SKM-1 treated with dmso at 0.1 percent for 144 hours (cell line): Measurements from ENCODE around the gene GPATCH8.

Source experiments
- DNase-seq: peaks from one replicate; lab custom pipeline; 2025; ENCODE audit not compliant: unreplicated experiment; lab: John Stamatoyannopoulos, UW

Gene GPATCH8

GRCh38 chr17:44464037-44464436, 39.2 kb downstream of the GPATCH8 start:
- DNase-seq = no peak

GRCh38 chr17:44451832-44452231, 51.4 kb downstream of the GPATCH8 start:
- no peak for DNase-seq

GRCh38 chr17:44451016-44451627, 52.1 kb downstream of the GPATCH8 start:
- no peak for DNase-seq

- peak; percentile 45 for DNase-seq
Measured at GRCh38 chr17:44448412-44448811, 54.8 kb downstream of the GPATCH8 start.

- DNase-seq = no peak
Measured at GRCh38 chr17:44444735-44445105, 58.5 kb downstream of the GPATCH8 start.

GRCh38 chr17:44442806-44443205, 60.4 kb downstream of the GPATCH8 start:
- DNase-seq = no peak

GRCh38 chr17:44439168-44439567, 64.0 kb downstream of the GPATCH8 start:
- DNase-seq = no peak

GRCh38 chr17:44438636-44439035, 64.6 kb downstream of the GPATCH8 start:
- no peak for DNase-seq

- no peak for DNase-seq
Measured at GRCh38 chr17:44436336-44436735, 66.9 kb downstream of the GPATCH8 start.

- DNase-seq = no peak
Measured at GRCh38 chr17:44432254-44433157, 70.7 kb downstream of the GPATCH8 start.

GRCh38 chr17:44424828-44425461, 78.3 kb downstream of the GPATCH8 start:
- DNase-seq = no peak

GRCh38 chr17:44417553-44417952, 85.7 kb downstream of the GPATCH8 start:
- no peak for DNase-seq

GRCh38 chr17:44416558-44417289, 86.5 kb downstream of the GPATCH8 start:
- DNase-seq = no peak

- DNase-seq = no peak
Measured at GRCh38 chr17:44414394-44415155, 88.6 kb downstream of the GPATCH8 start.

- DNase-seq = no peak
Measured at GRCh38 chr17:44409309-44410028, 93.7 kb downstream of the GPATCH8 start.

GRCh38 chr17:44408786-44409185, 94.4 kb downstream of the GPATCH8 start:
- DNase-seq = no peak

- no peak for DNase-seq
Measured at GRCh38 chr17:44402564-44403172, 100.5 kb downstream of the GPATCH8 start.

GRCh38 chr17:44400226-44400847, 102.9 kb downstream of the GPATCH8 start:
- no peak for DNase-seq
